GM19467 (cell line): Measurements from ENCODE around the gene MINAR2.
A peak's percentile ranks its signal among the peaks of the same experiment; 100 is the strongest.

ENCODE experiments used
- ATAC-seq: cut with Tn5 transposase; IDR thresholded peaks from one replicate; pipeline ENCODE4 v1.9.1; 2021; ENCODE audit warnings: mild to moderate bottlenecking, moderate library complexity; ENCODE audit not compliant: unreplicated experiment

Gene MINAR2

DNA sequence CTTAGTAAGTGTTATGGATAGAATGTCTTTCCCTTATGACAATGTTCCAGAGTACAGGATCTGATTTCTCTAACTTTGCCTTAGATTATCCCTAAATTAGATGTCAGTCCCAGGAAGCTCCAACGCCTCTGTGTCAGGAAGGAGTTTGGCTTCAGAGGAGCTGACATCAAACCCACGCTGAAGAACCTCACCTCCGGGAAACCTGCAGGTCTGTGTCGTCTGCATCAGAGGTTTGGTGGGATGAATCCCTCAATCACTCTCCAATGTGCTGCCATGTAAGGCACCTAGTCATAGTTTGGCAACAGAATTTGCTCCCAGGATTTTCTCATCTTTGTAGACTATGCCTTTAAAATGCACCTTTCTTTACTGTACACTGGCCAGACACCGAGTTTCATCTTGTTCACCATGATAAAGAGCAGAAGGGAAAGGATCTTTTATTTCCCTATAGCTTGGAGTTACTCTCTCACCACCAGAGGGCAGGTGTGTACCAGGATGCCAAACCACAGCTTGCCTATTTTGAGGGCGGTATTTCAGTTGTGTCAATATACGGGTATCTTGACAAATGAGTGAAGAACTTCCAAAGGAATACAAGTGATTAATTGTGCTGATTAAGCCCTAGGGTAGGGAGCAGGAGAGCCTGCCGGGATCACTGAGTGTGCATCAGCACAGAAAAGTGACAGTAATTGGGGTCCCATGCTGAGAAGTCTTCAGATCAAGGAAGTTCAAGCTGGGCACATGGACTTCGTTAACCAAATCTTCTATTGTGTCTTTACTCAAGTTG is 23.4 kb downstream of the MINAR2 start:
- ATAC-seq: peak; percentile 49

DNA sequence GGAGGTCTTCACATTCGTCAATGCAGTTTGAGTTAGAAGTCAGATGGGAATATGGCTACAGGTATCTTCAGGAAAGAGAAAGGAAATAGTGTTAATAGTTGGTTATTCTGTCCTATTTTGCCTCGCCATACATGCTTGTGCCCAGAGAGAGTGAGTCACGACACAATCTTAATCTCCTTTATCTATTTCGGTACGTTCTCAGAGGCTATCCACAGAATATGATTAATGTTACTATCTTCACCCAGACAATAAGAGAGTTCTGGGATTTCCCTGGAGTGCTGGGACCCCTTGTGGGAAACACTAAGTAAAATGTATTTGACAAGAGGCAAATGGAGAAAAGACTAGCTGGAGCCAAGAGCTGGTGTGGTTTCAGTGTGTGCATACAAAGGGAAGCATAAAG is 25.5 kb downstream of the MINAR2 start:
- no peak for ATAC-seq

DNA sequence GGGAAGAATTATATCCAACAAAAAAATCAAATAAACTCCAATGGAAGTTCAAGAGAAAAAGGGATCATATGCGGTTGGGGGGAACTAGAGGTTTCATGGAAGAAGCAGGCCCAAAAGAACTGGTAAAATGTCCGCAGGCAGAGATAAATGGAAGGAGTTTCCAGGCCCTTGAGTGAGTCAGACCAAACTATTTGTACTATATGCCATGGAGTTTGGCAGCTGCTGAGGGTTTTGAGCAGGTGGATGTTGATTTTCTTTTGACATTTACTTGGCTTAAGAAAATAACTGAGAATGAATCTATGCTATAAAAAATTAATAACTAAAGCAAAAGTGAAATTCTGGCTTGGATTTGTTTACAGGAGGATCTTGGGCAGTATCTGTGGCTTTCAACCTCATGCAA is 33.7 kb downstream of the MINAR2 start:
- ATAC-seq: no peak

DNA sequence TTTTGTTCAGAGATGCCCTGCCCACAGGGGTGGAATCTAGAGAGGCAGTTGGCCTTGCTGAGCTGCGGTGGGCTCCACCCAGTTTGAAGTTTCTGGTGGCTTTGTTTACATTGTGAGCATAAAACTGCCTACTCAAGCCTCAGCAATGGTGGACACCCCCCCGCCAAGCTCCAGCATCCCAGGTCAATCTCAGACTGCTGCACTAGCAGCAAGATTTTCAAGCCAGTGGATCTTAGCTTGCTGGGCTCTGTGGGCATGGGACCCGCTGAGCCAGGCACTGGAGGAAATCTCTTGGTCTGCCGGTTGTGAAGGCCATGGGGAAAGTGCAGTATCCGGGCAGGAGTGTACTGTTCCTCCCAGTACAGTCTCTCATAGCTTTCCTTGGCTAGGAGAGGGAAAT is 55.5 kb downstream of the MINAR2 start:
- ATAC-seq: no peak

DNA sequence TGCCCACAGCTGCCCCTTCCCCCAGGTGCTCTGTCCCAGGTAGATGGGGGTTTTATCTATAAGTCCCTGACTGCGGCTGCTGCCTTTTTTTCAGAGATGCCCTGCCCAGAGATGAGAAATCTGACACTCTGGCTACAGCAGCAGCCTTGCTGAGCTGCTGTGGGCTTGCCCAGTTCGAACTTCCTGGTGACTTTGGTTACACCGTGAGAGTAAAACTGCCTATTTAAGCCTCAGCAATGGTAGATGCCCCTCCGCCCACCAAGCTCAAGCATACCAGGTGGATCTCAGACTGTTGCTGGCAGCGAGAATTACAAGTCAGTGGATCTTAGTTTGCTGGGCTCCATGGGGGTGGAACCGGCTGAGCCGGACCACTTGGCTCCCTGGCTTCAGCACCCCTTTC is 56.8 kb downstream of the MINAR2 start:
- no peak for ATAC-seq

DNA sequence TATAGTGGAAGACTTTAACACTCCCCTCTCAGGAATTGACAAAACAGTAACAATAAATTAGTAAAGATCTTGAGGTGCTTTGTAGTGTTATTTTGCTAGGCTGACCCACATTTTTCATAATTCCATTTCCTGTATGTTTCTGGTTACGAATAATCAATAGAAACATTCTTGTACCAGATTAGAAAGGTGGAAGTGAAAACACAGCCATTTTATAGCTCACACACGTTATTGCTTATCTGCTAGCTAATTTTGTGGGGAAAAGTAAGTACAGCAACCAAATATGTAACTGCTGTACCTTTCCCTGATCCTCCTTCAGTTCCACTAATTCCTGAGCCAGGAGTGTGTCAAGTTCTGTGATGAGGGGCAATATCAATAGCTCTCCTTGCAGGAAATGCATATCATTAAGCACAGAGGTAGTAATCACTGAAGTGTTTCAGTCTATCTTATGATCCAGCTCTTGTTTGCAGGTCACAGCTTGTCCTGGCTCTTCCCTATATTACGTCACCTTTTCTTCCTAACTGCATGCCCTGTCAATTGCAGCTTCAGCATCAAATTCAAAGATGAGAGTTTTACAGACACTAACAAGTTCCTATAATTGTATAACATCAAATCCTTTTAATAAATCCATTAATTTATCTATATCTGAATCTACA is 59.4 kb downstream of the MINAR2 start:
- ATAC-seq: no peak
